Psoas muscle (tissue), 8 donors: ENCODE measurements around the gene STXBP6. TPM values are rescaled to one million over a fixed set of nuclear protein-coding genes. Genes with fewer than 3 reads are reported as not detected.

Experiments
- ATAC-seq, 4 donors: fragments of 200-7000 bp; cut with Tn5 transposase; one replicate each; pipeline ENCODE4 v1.9.1; 2020; ENCODE audit warnings: moderate library complexity in 3 of 4, mild to moderate bottlenecking in 2 of 4
- DNase-seq, 2 donors: peaks; one replicate each; pipeline ENCODE4 v3.0.0-alpha.2; 2020
- H3K27ac ChIP-seq: fragments of 200-600 bp; one replicate; pipeline ENCODE4 v1.8.0; 2022
- H3K27me3 ChIP-seq, 3 donors: fragments of 200-600 bp in 1 of 3; one replicate each; pipeline versions ENCODE4 v1.6.1 to v1.8.0; 2013 to 2022; ENCODE audit warnings: low read length in 2 of 3, mild to moderate bottlenecking in 2 of 3, moderate library complexity in 1 of 3; ENCODE audit not compliant: insufficient read depth in 3 of 3
- H3K36me3 ChIP-seq, 2 donors: fragments of 200-600 bp in 1 of 2; one replicate each; pipeline versions ENCODE4 v1.6.1 to v1.8.0; 2013 to 2022; ENCODE audit warnings: low read depth in 1 of 2, mild to moderate bottlenecking in 1 of 2, moderate library complexity in 1 of 2; ENCODE audit not compliant: insufficient read depth in 1 of 2
- H3K4me1 ChIP-seq: fragments of 200-600 bp; one replicate; pipeline ENCODE4 v1.8.0; 2022
- H3K4me3 ChIP-seq: fragments of 200-600 bp; one replicate; pipeline ENCODE4 v1.8.0; 2022; ENCODE audit warnings: mild to moderate bottlenecking
- H3K9me3 ChIP-seq: fragments of 200-600 bp; one replicate; pipeline ENCODE4 v1.8.0; 2022
- CTCF ChIP-seq: fragments of 200-600 bp; IDR thresholded peaks from one replicate; pipeline ENCODE4 v1.8.0; 2022; ENCODE audit warnings: antibody characterized with exemption
- WGBS, 3 donors: extraction: QIAGEN DNeasy Blood & Tissue Kit; methylation state at CpG; one replicate each; pipeline versions ENCODE4 v1.1.6 to v1.1.7; 2013; 5-methylcytosine and 5-hydroxymethylcytosine counted together
- intact Hi-C, 2 donors: fragments of 100-400 bp; cut with DNase I; formaldehyde crosslinking; loops; one replicate each; pipeline versions ENCODE4 v1.11.0 to v1.14.2; 2022
- polyA plus RNA-seq, 3 donors: library from polyadenylated mRNA; stranded (reverse); fragments of 200-250 nt; gene quantifications; one replicate each; pipeline ENCODE4 v1.2.3, GENCODE V29; 2013
- total RNA-seq, 4 donors: library from RNA; stranded (reverse); fragmentation: NEBNext Ultra II Directional in 2 of 4; extraction: Animal tissue kit (Norgen Biotek cat#: 25700) in 2 of 4; gene quantifications; one replicate each; pipeline versions ENCODE4 v1.2.1 to v1.2.4, GENCODE V29; 2021 to 2023
- donor health status: healthy with polysubstance abuse.
- donor health status: DM: no; HTN: no; CAD: no; lungs with moderate emphysema.
- donor health status: Bipolar disorder and iron deficiency.
- donor health status: healthy.
- donor health status: DM: yes; HTN: yes; CAD: no.
- donor health status: DM: no; HTN: no; CAD: no.
- donor health status: DM: no; HTN: no; CAD: no.
- donor health status: DM: yes; HTN: yes; CAD: no.

Gene STXBP6
- total and polyA plus RNA-seq, 7 donors = 1.1 to 3.5 (median 2.2) TPM

DNA sequence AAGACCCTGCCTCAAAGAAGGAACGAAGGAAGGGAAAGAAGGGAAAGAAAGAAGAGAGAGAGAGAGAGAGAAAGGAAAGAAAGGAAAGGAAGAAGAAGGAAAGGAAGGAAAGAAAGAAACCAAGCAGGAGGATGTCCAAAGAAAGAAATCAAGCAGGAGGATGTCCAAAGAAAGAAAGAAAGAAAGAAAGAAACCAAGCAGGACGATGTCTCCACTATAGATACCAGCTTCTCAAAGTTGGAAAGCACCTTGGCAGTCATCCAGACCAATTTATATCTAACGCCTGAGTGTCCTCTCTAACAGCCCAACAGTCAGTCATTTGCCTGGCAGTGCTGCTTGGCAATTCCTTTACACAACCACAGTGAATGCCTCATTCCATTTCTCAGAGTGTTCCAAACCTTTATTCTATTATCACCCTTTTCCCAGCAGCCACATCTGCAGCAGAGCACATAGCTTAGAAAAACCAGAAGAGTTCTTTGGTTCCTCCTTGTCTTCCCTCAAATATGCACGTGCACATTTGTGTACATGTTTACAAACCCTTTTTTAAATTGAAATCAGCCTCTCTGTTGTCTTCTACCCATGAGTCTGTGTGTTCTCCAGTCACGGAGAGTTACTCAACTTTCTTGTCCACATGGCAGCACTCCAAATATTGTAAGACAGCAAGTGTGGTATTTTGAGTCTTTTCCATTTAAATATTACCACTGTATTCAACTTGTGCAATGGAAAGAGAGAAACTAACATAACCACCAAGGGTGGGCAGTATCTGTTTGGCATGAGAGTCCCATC, 138.4 kb downstream of the STXBP6 start:
- TF ChIP-seq CTCF = no peak
- Histone ChIP-seq H3K27me3 (no peaks in the 10 kb centered on the region), H3K36me3 (no peaks in the 10 kb centered on the region), H3K27ac (no peak overlapping the region), H3K9me3 (no peaks in the 10 kb centered on the region), H3K4me3 (no peak overlapping the region), H3K4me1 (no peaks in the 10 kb centered on the region)
- peak in 2 of 4 donors; percentile 39 to 56 for ATAC-seq
- intact Hi-C loops = no loop called here
- WGBS, 3 donors = 30 to 46% (median 33%) methylated on average over 5 of the region's 5 CpGs
- DNase-seq = no peak

GRCh38 chr14:24910408-24910986, 139.4 kb downstream of the STXBP6 start:
- intact Hi-C loops = no loop called here
- WGBS, 3 donors = 95 to 97% (median 96%) methylated on average over 3 of the region's 3 CpGs
- DNase-seq (no peak), ATAC-seq (no peak)
- no peaks in the 10 kb centered on the region for H3K4me1 ChIP-seq
- no peak for TF ChIP-seq CTCF
- no peaks in the 10 kb centered on the region for H3K27me3 ChIP-seq
- H3K4me3 ChIP-seq = no peak overlapping the region
- no peaks in the 10 kb centered on the region for H3K36me3 ChIP-seq
- no peaks in the 10 kb centered on the region for H3K9me3 ChIP-seq
- H3K27ac ChIP-seq = no peak overlapping the region

DNA sequence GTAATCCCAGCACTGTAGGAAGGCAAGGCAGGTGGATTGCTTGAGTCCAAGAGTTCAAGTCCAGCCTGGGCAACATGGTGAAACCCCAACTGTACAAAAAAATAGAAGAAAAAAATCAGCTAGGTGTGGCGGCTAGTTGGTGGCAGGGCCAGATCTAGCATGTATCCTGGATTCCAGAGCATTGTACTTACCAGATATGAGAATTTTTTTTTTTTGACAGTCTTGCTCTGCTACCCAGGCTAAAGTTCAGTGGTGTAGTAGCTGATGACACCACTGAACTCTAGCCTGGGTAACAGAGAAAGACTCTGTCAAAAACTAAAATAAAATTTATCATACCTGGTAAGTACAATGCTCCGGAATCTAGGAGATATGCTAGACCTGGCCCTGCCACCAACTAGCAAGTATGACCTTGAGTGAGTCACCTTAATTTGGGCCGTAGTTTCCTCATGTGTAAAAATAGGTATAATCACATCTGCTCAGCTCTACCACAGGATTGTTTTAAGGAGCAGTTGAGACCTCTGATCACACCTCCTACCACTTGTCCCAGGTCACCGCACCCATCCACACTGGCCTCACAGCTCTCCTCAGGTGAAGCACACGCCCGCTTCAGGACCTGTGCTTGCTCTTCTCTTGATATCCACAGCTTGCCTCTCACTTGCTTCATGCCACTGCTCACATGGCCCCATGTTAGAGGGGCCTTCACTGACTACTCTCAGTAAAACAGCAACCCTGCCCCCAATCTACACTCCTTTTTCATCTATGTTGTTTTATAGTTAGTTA, 140.2 kb downstream of the STXBP6 start:
- 95 to 96% (median 96%) methylated on average over 6 of the region's 6 CpGs for WGBS, 3 donors
- Histone ChIP-seq H3K27ac (no peak overlapping the region), H3K4me3 (no peak overlapping the region), H3K9me3 (no peaks in the 10 kb centered on the region), H3K36me3 (no peaks in the 10 kb centered on the region), H3K27me3 (no peaks in the 10 kb centered on the region), H3K4me1 (no peaks in the 10 kb centered on the region)
- no peak for TF ChIP-seq CTCF
- intact Hi-C loops = no loop called here
- DNase-seq = no peak
- no peak for ATAC-seq

DNA sequence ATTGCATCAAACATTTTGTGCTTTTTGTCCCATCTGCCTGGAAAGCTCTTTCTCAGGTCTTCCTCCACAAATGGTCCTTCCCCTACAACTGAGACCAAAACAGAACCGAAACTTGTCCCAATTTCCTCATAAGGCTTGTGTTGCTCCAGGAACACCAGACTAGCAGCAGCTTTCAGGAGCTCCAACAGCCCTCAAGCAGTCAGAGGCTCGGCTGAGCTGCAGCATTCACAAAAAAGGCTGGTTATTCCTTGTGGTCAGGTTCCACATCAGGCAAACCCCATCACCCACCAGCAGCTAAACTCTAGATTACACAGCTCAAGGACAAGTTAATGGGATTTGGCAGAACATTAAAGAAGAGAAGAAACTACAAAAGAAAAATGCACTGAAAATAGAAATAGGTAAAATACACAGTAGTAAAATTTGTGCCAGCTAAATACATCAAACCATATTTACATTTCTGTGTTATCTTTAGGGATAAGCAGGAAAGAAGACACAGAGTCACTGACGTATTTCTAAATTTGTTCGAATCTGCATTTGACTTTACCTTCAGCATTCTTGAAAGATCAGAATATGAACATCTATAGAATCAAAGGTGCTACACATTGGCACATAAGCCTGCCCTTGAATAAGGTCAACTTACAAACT, 141.2 kb downstream of the STXBP6 start:
- no peak for TF ChIP-seq CTCF
- intact Hi-C loops = no loop called here
- ATAC-seq (no peak), DNase-seq (no peak)
- H3K4me1 ChIP-seq = no peaks in the 10 kb centered on the region
- H3K9me3 ChIP-seq = no peaks in the 10 kb centered on the region
- no peaks in the 10 kb centered on the region for H3K36me3 ChIP-seq
- no peaks in the 10 kb centered on the region for H3K27me3 ChIP-seq
- WGBS, 3 donors = 91 to 96% (median 92%) methylated on average over 4 of the region's 4 CpGs
- no peak overlapping the region for H3K4me3 ChIP-seq
- no peak overlapping the region for H3K27ac ChIP-seq
